Body of pancreas (tissue), 4 donors: ENCODE results near the gene PRKCB.

Source experiments
- POLR2A ChIP-seq, 3 donors: fragments of 450-650 bp; IDR thresholded peaks; one replicate each; pipeline ENCODE4 v1.6.1; 2016; ENCODE audit warnings: antibody characterized with exemption in 3 of 3, mild to moderate bottlenecking in 2 of 3
- TF ChIP-seq, protein P1 (sequence below), 7 experiments: fragments of 450-650 bp in 4 of 7; fragments of 200-600 bp in 3 of 7; sonication (generic) in 3 of 7; IDR thresholded peaks; one replicate each; pipeline ENCODE4 v1.5.1; 2016 to 2019; ENCODE audit warnings: antibody characterized with exemption in 7 of 7

GRCh38 chr16:23833960-23834685 lies 1.7 kb upstream of the PRKCB start:
- TF ChIP-seq, protein P1, sequence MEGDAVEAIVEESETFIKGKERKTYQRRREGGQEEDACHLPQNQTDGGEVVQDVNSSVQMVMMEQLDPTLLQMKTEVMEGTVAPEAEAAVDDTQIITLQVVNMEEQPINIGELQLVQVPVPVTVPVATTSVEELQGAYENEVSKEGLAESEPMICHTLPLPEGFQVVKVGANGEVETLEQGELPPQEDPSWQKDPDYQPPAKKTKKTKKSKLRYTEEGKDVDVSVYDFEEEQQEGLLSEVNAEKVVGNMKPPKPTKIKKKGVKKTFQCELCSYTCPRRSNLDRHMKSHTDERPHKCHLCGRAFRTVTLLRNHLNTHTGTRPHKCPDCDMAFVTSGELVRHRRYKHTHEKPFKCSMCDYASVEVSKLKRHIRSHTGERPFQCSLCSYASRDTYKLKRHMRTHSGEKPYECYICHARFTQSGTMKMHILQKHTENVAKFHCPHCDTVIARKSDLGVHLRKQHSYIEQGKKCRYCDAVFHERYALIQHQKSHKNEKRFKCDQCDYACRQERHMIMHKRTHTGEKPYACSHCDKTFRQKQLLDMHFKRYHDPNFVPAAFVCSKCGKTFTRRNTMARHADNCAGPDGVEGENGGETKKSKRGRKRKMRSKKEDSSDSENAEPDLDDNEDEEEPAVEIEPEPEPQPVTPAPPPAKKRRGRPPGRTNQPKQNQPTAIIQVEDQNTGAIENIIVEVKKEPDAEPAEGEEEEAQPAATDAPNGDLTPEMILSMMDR (IDR thresholded peaks at IDR 0.05): no peak
- TF ChIP-seq POLR2A (IDR thresholded peaks at IDR 0.05): no peak
